SK-N-DZ (cell line): ENCODE data around the gene DYNC2H1.

Experiments
- small RNA-seq, 2 experiments: library from RNA; depleted of rRNA; stranded (forward); fragments of <200 nt; gene quantifications; one replicate each; pipeline ENCODE3, GENCODE V24; 2014

Gene DYNC2H1

Small RNA genes within 50 kb of the gene (small RNA-seq; reads per million reads assigned to genes)
- 0 reads per million in 2 experiments for gene AP003461.1
